ENCODE measurements around the gene ABO. TPM values are rescaled to one million over a fixed set of nuclear protein-coding genes. Genes with fewer than 3 reads are reported as not detected.

The ABO gene
- total RNA-seq, 1 experiment from 2014 or later = 0.37 TPM

DNA sequence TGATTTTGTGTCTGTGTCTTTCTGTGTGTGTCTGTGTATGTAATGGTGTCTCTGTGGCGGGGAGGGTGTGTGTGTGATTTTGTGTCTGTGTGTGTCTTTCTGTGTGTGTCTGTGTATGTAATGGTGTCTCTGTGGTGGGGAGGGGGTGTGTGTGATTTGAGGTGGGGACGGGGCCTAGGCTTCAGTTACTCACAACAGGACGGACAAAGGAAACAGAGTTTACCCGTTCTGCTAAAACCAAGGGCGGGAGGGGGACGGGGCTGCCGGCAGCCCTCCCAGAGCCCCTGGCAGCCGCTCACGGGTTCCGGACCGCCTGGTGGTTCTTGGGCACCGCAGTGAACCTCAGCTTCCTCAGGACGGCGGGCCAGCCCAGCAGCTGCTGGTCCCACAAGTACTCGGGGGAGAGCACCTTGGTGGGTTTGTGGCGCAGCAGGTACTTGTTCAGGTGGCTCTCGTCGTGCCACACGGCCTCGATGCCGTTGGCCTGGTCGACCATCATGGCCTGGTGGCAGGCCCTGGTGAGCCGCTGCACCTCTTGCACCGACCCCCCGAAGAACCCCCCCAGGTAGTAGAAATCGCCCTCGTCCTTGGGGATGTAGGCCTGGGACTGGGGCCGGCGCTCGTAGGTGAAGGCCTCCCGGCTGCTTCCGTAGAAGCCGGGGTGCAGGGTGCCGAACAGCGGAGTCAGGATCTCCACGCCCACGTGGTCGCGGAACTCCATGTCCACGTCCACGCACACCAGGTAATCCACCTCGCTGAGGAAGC, 19.4 kb downstream of the ABO start:
- Mint-ChIP-seq H3K4me3 (no peak overlapping the region), H3K9me3 (no peaks in the 10 kb centered on the region), H3K4me1 (peaks cover 11 to 17% of the 10 kb centered on the region in 2 experiments), H3K27ac (no peak overlapping the region), H3K36me3 (ENCODE audit: insufficient read depth in 1 of 3, low read depth in 3 of 3) (no peaks in the 10 kb centered on the region), H3K27me3 (ENCODE audit: low read depth) (peaks cover 28% of the 10 kb centered on the region)
- Histone ChIP-seq H3K79me1 (ENCODE audit: insufficient read depth, low read depth, low read length, poor library complexity, severe bottlenecking) (no peaks in the 10 kb centered on the region), H2BK120ac (ENCODE audit: low read depth, low read length, poor library complexity, severe bottlenecking) (no peak overlapping the region), H3K27ac (ENCODE audit: insufficient read length, low read depth, low read length) (no peak overlapping the region), H3K14ac (ENCODE audit: insufficient read depth, low read length) (no peak overlapping the region; the same call in 1 of the 2 replicates), H2AK5ac (ENCODE audit: insufficient read length, low read length) (no peak overlapping the region), H3T11ph (ENCODE audit: low read length) (no peak overlapping the region), H2BK5ac (ENCODE audit: insufficient read length, low read length) (no peak overlapping the region), H2BK20ac (ENCODE audit: low read depth, low read length, poor library complexity, severe bottlenecking) (no peak overlapping the region), H3K27me3 (ENCODE audit: insufficient read depth, low read length) (no peaks in the 10 kb centered on the region), H3K79me2 (ENCODE audit: insufficient read depth, low read length) (no peaks in the 10 kb centered on the region), H2AFZ (ENCODE audit: low read length) (no peak overlapping the region), H3K9ac (ENCODE audit: extremely low read depth, insufficient read length, low read length) (no peak overlapping the region), H4K20me1 (ENCODE audit: control insufficient read depth, insufficient read depth, insufficient read length) (no peaks in the 10 kb centered on the region), H4K8ac (replicated peaks; ENCODE audit: insufficient read length, low read depth, low read length) (no peak overlapping the region), H2BK15ac (ENCODE audit: low read depth, low read length) (no peak overlapping the region), H3K18ac (ENCODE audit: insufficient read length, low read depth, low read length) (no peak overlapping the region), H3K23ac (ENCODE audit: insufficient read length, low read depth, low read length) (no peak overlapping the region), H3K4ac (ENCODE audit: low read depth, low read length) (no peak overlapping the region), H4K5ac (ENCODE audit: insufficient read length, low read depth, low read length) (no peak overlapping the region), H3K4me1 (ENCODE audit: insufficient read depth, low read length) (no peaks in the 10 kb centered on the region), H3K56ac (ENCODE audit: insufficient read length, low read depth, low read length) (no peak overlapping the region), H4K91ac (ENCODE audit: insufficient read length, low read depth, low read length) (no peak overlapping the region), H3K9me3 (ENCODE audit: control insufficient read depth, low read depth, low read length) (no peaks in the 10 kb centered on the region), H2BK12ac (ENCODE audit: insufficient read length, low read depth, low read length) (no peak overlapping the region), H3K4me2 (ENCODE audit: insufficient read depth, insufficient read length, low read length) (no peak overlapping the region), H3K23me2 (ENCODE audit: insufficient read length, low read depth, low read length, poor library complexity, severe bottlenecking) (no peaks in the 10 kb centered on the region)
- WGBS (ENCODE audit: extremely low coverage, insufficient read length, low lambda C conversion rate) = no CpG with 5 or more reads among the region's 42 CpGs
- DNase-seq = no peak
- TF ChIP-seq CTCF (conservative IDR thresholded peaks at IDR 0.05) = no peak

All from H9 (cell line).